ENCODE measurements around the gene SEMA3F. TPM values are rescaled to one million over a fixed set of nuclear protein-coding genes. Genes with fewer than 3 reads are reported as not detected.
"Not testable (repeated sequence)": the region's sequence is repeated elsewhere in the genome, so short reads cannot be mapped to it uniquely, and the experiment has no call there.

Gene SEMA3F
- total RNA-seq, 2 donors from 2014 or later, result 6.3 to 18.7 TPM

DNA sequence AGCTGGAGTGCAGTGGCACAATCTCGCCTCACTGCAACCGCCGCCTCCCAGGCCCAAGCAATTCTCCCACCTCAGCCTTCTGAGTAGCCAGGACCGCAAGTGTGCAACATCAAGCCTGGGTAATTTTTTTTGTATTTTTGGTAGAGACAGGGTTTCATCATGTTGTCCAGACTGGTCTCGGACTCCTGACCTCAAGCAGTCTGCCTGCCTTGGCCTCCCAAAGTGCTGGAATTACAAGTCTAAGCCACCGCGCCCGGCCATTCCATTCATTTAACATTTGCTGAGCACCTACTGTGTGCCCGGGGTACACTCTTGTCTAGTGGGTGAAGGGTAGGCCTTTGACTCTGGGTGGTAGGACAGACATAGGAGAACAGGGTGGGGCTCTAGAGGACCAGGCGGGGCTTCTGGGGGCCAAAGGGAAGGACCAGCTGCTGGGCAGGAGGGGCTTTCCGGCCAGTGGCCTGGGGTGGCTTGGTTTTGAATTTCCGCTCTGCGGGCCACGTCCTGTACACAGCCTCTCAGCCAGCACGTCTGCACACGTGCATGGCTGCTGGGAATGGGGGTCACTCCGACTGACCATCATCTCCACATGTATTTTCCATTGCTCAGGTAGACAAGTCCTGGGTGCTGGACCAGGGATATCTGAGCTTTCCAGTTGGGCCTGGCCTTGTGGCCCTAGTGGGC, 52.4 kb downstream of the SEMA3F start:
- H3K4me1 ChIP-seq, result peaks cover 0 to 21% of the 10 kb centered on the region in 2 donors
- no peaks in the 10 kb centered on the region for H3K27me3 ChIP-seq
- H3K9me3 ChIP-seq, result no peaks in the 10 kb centered on the region
- TF ChIP-seq, protein P1, sequence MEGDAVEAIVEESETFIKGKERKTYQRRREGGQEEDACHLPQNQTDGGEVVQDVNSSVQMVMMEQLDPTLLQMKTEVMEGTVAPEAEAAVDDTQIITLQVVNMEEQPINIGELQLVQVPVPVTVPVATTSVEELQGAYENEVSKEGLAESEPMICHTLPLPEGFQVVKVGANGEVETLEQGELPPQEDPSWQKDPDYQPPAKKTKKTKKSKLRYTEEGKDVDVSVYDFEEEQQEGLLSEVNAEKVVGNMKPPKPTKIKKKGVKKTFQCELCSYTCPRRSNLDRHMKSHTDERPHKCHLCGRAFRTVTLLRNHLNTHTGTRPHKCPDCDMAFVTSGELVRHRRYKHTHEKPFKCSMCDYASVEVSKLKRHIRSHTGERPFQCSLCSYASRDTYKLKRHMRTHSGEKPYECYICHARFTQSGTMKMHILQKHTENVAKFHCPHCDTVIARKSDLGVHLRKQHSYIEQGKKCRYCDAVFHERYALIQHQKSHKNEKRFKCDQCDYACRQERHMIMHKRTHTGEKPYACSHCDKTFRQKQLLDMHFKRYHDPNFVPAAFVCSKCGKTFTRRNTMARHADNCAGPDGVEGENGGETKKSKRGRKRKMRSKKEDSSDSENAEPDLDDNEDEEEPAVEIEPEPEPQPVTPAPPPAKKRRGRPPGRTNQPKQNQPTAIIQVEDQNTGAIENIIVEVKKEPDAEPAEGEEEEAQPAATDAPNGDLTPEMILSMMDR (IDR thresholded peaks at IDR 0.05), result no peak
- no peak for DNase-seq (ENCODE audit: low spot score)
- H3K27ac ChIP-seq, result no peak overlapping the region
- no peaks in the 10 kb centered on the region for H3K36me3 ChIP-seq
- H3K4me3 ChIP-seq, result no peak overlapping the region

DNA sequence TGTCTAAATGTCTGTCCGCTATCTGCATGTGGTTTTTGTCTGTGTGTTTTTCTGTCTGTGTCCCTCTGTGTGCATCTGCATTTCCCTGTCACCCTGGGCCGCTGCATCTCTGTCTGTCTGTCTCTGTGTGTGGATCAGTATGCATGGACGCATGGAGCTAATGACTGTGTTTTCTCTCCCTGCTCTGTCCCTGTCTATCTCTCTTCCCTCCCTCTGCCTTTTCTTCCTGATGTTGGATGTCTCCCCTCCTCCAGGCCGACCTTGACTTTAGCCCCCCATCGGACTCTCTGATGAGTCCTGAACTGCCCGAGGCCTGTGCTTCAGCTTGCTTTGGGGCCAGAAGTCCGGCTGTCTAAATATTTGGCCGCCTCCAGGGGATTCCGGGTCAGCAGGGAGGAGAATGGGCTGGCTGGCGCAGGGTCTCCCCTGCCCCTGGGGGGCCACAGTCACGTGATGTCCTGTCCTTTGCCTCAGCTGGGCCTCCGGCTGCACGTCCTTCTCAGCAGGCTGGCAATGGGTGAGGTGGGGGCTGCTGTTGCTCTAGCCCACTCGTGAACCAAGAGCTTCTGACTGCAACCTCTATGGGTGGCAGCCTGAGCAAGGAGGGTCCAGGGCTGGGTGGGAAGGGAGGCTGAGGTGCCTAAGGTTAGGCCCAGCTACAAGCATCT, 53.7 kb downstream of the SEMA3F start:
- no peak for DNase-seq (ENCODE audit: low spot score)
- no peak overlapping the region for H3K27ac ChIP-seq

DNA sequence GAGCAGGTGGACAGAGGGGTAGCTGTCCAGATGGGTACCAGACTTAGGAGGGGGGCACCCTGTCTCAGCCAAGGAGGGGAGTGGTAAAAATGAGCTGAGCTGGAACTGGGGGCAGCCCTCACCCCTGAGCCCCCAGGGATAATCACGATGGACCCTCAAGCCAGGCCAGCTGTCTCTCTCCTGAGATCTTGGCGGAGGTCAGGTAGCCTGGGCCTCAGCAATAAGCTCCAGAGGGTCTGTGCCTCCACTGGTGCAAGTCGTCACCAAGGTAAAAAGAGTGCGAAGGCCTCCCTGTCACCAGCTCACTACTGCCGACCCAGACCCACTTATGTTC, 55.0 kb downstream of the SEMA3F start:
- Histone ChIP-seq H3K36me3 (no peaks in the 10 kb centered on the region), H3K27me3 (no peaks in the 10 kb centered on the region), H3K4me3 (no peak overlapping the region), H3K9me3 (no peaks in the 10 kb centered on the region), H3K27ac (no peak overlapping the region), H3K4me1 (peaks cover 0 to 12% of the 10 kb centered on the region in 2 donors)
- no peak for DNase-seq (ENCODE audit: low spot score)
- TF ChIP-seq, protein P1 (IDR thresholded peaks at IDR 0.05), result no peak

More for the DNA sequence above, 53.7 kb downstream of the SEMA3F start:
- no peak overlapping the region for H3K4me3 ChIP-seq
- no peaks in the 10 kb centered on the region for H3K9me3 ChIP-seq
- no peaks in the 10 kb centered on the region for H3K27me3 ChIP-seq
- TF ChIP-seq, protein P1 (IDR thresholded peaks at IDR 0.05), result no peak
- H3K36me3 ChIP-seq, result no peaks in the 10 kb centered on the region
- peaks cover 0 to 21% of the 10 kb centered on the region in 2 donors for H3K4me1 ChIP-seq

DNA sequence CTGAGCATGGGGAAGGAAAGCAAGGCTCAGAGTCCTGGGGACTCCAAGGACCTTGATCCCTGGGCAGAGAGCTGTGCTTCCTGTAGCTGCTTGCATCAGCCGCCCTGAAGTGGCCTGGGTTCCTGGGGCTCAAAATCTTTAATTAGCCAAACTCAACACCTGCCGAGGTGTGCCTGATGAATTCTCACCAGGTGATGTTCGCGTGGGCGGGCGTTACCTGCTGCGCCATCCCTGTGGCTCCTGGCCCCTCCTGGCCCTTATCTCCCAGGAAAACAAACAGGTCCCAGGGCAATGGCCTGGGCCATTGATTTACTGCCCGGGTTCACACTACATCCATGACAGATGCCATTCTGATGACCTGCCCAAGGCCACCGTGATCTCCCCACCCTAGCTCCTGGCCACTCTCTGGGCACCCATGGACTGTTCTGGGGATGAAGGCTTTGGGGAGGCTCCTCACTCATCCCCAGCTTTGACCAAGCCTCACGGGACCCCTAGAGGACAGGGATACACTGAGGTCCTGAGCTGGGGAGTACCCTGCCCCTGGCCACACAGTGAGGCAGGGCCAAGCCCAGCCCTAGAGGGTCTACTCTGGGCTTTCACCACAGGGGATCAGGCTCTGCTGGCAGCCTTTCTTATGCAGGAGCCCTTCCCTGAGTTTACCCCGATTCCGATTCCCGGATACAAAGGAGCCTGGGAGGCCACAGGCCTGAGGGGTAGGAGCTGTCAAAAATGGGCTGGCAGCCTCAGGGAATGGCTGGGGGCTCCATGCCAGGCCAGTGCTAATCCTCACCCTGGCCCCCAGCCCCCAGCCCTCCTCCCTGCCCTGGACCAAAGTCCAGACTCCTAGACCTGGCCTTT, 55.6 kb downstream of the SEMA3F start:
- no peak for DNase-seq (ENCODE audit: low spot score)
- Histone ChIP-seq H3K27ac (no peak overlapping the region), H3K4me3 (no peak overlapping the region), H3K4me1 (peaks cover 0 to 6% of the 10 kb centered on the region in 2 donors), H3K9me3 (no peaks in the 10 kb centered on the region), H3K36me3 (no peaks in the 10 kb centered on the region), H3K27me3 (no peaks in the 10 kb centered on the region)
- TF ChIP-seq, protein P1 (IDR thresholded peaks at IDR 0.05), result no peak

DNA sequence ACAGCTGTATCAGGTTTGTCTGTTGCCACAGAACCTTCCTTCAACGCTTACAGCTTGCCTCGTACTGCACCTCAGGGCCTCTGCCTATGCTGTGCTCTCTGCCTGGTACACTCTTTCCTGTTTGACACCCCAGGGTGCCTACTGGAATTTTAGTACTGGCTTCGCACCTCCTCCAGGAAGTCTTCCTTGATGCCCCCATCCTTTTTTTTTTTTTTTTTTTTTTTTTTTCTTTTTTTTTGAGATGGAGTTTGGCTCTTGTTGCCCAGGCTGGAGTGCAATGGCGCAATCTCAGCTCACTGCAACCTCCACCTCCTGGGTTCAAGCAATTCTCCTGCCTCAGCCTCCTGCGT, 56.2 kb downstream of the SEMA3F start:
- not testable (repeated sequence) for H3K27ac ChIP-seq; H3K4me1 ChIP-seq; H3K27me3 ChIP-seq; DNase-seq (ENCODE audit: low spot score); H3K9me3 ChIP-seq; H3K36me3 ChIP-seq; H3K4me3 ChIP-seq

DNA sequence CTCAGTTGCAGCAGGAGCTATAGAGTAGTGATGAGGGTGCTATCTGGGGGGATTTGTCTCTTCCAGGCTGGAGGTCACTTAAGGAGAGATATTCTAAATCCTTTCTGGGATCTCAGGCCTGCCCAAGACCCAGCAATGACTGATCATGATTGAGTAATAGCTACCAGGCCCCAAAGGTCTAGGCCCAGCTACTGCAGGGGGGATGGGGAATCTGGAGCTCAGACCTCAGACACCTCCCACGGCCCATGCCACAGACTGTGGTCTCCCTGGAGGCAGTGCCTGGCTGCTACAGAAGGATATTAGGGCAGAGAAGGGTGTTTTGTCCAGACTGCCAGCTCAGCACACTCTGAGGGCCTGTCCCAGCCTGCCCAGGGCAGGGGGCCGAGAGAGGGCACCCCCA, 56.8 kb downstream of the SEMA3F start:
- H3K4me3 ChIP-seq, result no peak overlapping the region
- DNase-seq (ENCODE audit: low spot score), result no peak

More for the DNA sequence above, 56.8 kb downstream of the SEMA3F start:
- no peaks in the 10 kb centered on the region for H3K27me3 ChIP-seq
- TF ChIP-seq, protein P1 (IDR thresholded peaks at IDR 0.05), result no peak
- no peak overlapping the region for H3K27ac ChIP-seq
- H3K36me3 ChIP-seq, result no peaks in the 10 kb centered on the region
- no peaks in the 10 kb centered on the region for H3K9me3 ChIP-seq
- H3K4me1 ChIP-seq, result no peaks in the 10 kb centered on the region

Measured in right atrium auricular region (tissue), 2 donors.